Measurements from ENCODE around the gene ZWILCH.

The ZWILCH gene

GRCh38 chr15:66535056-66535455 is 29.9 kb downstream of the ZWILCH start:
- H3K4me3 ChIP-seq (ENCODE audit: low read depth, low read length): no peak overlapping the region

GRCh38 chr15:66542896-66543295 is 37.8 kb downstream of the ZWILCH start:
- no peak overlapping the region for H3K4me3 ChIP-seq (ENCODE audit: low read depth, low read length)

GRCh38 chr15:66545255-66545654 is 40.1 kb downstream of the ZWILCH start:
- no peak overlapping the region for H3K4me3 ChIP-seq (ENCODE audit: low read depth, low read length)

- no peak overlapping the region for H3K4me3 ChIP-seq (ENCODE audit: low read depth, low read length)
Observed at GRCh38 chr15:66555685-66556084, 50.6 kb downstream of the ZWILCH start.

- no peak overlapping the region for H3K4me3 ChIP-seq (ENCODE audit: low read depth, low read length)
Observed at GRCh38 chr15:66558271-66558670, 53.1 kb downstream of the ZWILCH start.

GRCh38 chr15:66560856-66561525 is 55.9 kb downstream of the ZWILCH start:
- H3K4me3 ChIP-seq (ENCODE audit: low read depth, low read length): no peak overlapping the region

- H3K4me3 ChIP-seq (ENCODE audit: low read depth, low read length): no peak overlapping the region
Observed at GRCh38 chr15:66563126-66563525, 58.0 kb downstream of the ZWILCH start.

GRCh38 chr15:66563566-66564110 is 58.5 kb downstream of the ZWILCH start:
- H3K4me3 ChIP-seq (ENCODE audit: low read depth, low read length): no peak overlapping the region

GRCh38 chr15:66564136-66565041 is 59.3 kb downstream of the ZWILCH start:
- no peak overlapping the region for H3K4me3 ChIP-seq (ENCODE audit: low read depth, low read length)

- no peak overlapping the region for H3K4me3 ChIP-seq (ENCODE audit: low read depth, low read length)
Observed at GRCh38 chr15:66565141-66565641, 60.1 kb downstream of the ZWILCH start.

GRCh38 chr15:66565741-66566144 is 60.6 kb downstream of the ZWILCH start, which contains the start of gene LCTL:
Gene LCTL (minus strand): TSS chr15:66565998. CDS start chr15:66565365, 633 bp downstream.
- H3K4me3 ChIP-seq (ENCODE audit: low read depth, low read length): no peak within 1 kb of the TSS

- no peak overlapping the region for H3K4me3 ChIP-seq (ENCODE audit: low read depth, low read length)
Observed at GRCh38 chr15:66566963-66567531, 61.9 kb downstream of the ZWILCH start.

GRCh38 chr15:66567897-66568296 is 62.8 kb downstream of the ZWILCH start:
- no peak overlapping the region for H3K4me3 ChIP-seq (ENCODE audit: low read depth, low read length)

- H3K4me3 ChIP-seq (ENCODE audit: low read depth, low read length): no peak overlapping the region
Observed at GRCh38 chr15:66569461-66570137, 64.5 kb downstream of the ZWILCH start.

- no peak overlapping the region for H3K4me3 ChIP-seq (ENCODE audit: low read depth, low read length)
Observed at GRCh38 chr15:66570327-66570726, 65.2 kb downstream of the ZWILCH start.

- H3K4me3 ChIP-seq (ENCODE audit: low read depth, low read length): no peak overlapping the region
Observed at GRCh38 chr15:66570842-66571478, 65.8 kb downstream of the ZWILCH start.

- H3K4me3 ChIP-seq (ENCODE audit: low read depth, low read length): no peak overlapping the region
Observed at GRCh38 chr15:66572146-66572545, 67.0 kb downstream of the ZWILCH start.

- H3K4me3 ChIP-seq (ENCODE audit: low read depth, low read length): no peak overlapping the region
Observed at GRCh38 chr15:66573348-66573718, 68.2 kb downstream of the ZWILCH start.

- no peak overlapping the region for H3K4me3 ChIP-seq (ENCODE audit: low read depth, low read length)
Observed at GRCh38 chr15:66573719-66574595, 68.8 kb downstream of the ZWILCH start.

Data from iPS-11a (cell line).